Natural killer cell treated with Interleukin-12 subunit alpha and Interleukin-12 subunit beta and Interleukin-15 and Interleukin-18, amount 100 ng/mL, for 72 hours (primary cell): ENCODE data around the gene NSL1. TPM values are rescaled to one million over a fixed set of nuclear protein-coding genes. Genes with fewer than 3 reads are reported as not detected.
A peak's percentile ranks its signal among the peaks of the same experiment; 100 is the strongest.

Experiments used
- ATAC-seq, 2 donors: fragments of 150-1000 bp; cut with Tn5 transposase in 1 of 2; sonication (Bioruptor Pico), chemical (Tn5 transposase) in 1 of 2; 2 replicates each; pipeline ENCODE4 v1.10.0; 2021
- DNase-seq: peaks from one replicate; pipeline ENCODE4 v3.0.0; 2022; ENCODE audit warnings: low spot score
- H3K27ac Mint-ChIP-seq, 2 donors: 1 replicate in 1 of 2; 2 replicates in 1 of 2; pipeline ENCODE4 v1.8.0; 2022; ENCODE audit warnings: mixed read lengths in 2 of 2, mild to moderate bottlenecking in 1 of 2, moderate library complexity in 1 of 2
- H3K27me3 Mint-ChIP-seq, 2 donors: 1 replicate in 1 of 2; 2 replicates in 1 of 2; pipeline ENCODE4 v1.8.0; 2022; ENCODE audit warnings: mixed read lengths in 2 of 2
- H3K36me3 Mint-ChIP-seq: one replicate; pipeline ENCODE4 v1.8.0; 2022; ENCODE audit warnings: mixed read lengths
- H3K4me1 Mint-ChIP-seq, 2 donors: 1 replicate in 1 of 2; 2 replicates in 1 of 2; pipeline ENCODE4 v1.8.0; 2022; ENCODE audit warnings: low read depth in 2 of 2, mixed read lengths in 2 of 2, mild to moderate bottlenecking in 1 of 2
- H3K4me3 Mint-ChIP-seq: one replicate; pipeline ENCODE4 v1.8.0; 2022; ENCODE audit warnings: mixed read lengths
- H3K9me3 Mint-ChIP-seq: 2 replicates; pipeline ENCODE4 v1.8.0; 2022; ENCODE audit warnings: mixed read lengths
- total RNA-seq, 2 donors: library from RNA; stranded (reverse); gene quantifications; one replicate each; pipeline ENCODE4 v1.2.3, GENCODE V29; 2022

NSL1 gene
- total RNA-seq, 2 donors from 2014 or later, result 27.7 to 44.7 TPM

DNA sequence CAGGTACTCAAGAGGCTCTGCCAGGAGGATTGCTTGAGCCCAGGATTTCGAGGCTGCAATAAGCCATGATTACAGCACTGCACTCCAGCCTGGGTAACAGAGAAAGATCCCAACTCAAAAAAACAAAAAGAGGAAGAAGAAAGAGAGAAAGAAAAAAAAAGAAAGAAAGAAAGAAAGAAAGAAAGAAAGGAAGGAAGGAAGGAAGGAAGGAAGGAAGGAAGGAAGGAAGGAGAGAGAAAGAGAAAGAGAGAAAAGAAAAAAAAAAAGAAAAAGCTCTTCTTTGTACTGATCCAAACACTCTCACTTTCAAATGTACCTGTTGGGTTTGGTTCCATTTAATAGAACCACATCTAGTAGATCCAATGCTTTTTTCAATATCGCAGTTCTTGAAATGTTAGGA lies 103.8 kb downstream of the NSL1 start:
- Mint-ChIP-seq H3K27me3 (peaks cover 27 to 29% of the 10 kb centered on the region in 2 donors), H3K4me3 (no peak overlapping the region), H3K9me3 (peaks cover 3% of the 10 kb centered on the region), H3K36me3 (peaks cover 32% of the 10 kb centered on the region), H3K27ac (peak overlapping the region in 1 of 2 donors; percentile 34), H3K4me1 (peaks cover 35 to 50% of the 10 kb centered on the region in 2 donors)
- ATAC-seq (no peak), DNase-seq (no peak)

DNA sequence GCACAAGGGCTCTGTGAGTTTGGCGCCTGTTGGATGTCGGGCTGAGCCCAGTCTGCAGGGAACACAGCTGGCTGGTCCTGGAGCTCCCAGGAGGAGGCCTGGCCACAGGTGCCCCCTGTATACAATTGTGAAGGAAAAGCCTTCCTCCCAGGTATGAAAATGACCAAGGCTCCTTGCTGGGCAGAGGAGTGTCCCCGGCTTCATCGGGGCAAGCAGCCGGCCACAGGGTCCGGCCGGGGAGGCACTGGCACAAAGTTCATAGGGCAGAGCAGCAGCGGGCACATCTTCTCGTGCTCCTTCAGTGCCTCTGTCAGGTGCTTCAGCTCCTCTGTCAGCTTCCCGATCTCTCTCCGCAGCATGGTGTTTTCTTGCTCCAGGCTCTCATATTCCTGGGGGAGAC lies 105.0 kb downstream of the NSL1 start:
- Mint-ChIP-seq H3K4me3 (no peak overlapping the region), H3K27ac (no peak overlapping the region), H3K27me3 (peaks cover 22 to 30% of the 10 kb centered on the region in 2 donors), H3K4me1 (peaks cover 38 to 53% of the 10 kb centered on the region in 2 donors), H3K36me3 (peaks cover 28% of the 10 kb centered on the region), H3K9me3 (peaks cover 3% of the 10 kb centered on the region)
- DNase-seq (no peak), ATAC-seq (no peak)

DNA sequence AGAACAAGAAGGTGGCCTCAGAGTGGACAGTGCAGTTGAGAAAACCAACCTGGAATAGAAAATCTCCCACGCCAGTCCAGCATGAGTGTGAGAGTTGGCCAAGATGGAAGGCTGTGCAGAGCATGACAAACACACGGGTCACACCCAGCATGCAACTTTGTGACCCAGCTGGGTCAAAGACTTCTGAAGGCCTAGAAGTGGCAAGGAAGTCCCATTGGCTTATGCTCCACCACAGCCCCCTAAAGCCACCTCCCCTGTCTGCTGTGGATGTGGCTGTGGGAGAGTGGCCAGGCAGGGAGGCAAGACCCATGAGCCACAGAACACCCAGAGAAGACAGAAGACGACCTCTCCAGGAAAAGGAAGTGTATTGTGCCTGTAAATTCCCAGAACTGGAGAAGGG lies 105.5 kb downstream of the NSL1 start:
- no peak for ATAC-seq
- H3K27me3 Mint-ChIP-seq, result peaks cover 18 to 32% of the 10 kb centered on the region in 2 donors
- H3K27ac Mint-ChIP-seq, result peak overlapping the region in 1 of 2 donors; percentile 32
- H3K4me1 Mint-ChIP-seq, result peaks cover 42 to 52% of the 10 kb centered on the region in 2 donors
- DNase-seq, result no peak
- H3K36me3 Mint-ChIP-seq, result peaks cover 24% of the 10 kb centered on the region
- peaks cover 3% of the 10 kb centered on the region for H3K9me3 Mint-ChIP-seq
- H3K4me3 Mint-ChIP-seq, result peak overlapping the region; percentile 14

DNA sequence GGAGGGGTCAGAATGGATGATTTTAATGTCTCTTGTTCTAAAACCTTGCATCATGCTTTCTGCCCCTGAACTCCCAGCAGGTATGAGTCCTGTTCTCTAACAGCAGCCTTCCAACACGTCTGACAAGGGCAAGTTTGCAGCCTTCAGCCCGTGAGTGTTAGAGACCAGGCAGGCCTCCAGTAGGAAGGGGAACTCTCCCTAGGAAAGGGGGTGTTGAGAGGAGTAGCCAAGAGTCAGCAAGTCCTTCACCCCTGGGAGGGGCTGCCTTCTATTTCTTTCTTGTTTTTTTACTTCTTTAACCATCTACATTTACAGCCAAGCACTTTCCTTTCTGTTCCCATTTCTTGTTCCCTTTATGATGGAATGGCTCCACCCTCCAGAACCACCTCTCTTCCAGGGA lies 106.1 kb downstream of the NSL1 start:
- Mint-ChIP-seq H3K36me3 (peaks cover 24% of the 10 kb centered on the region), H3K27me3 (peaks cover 16 to 35% of the 10 kb centered on the region in 2 donors), H3K4me1 (peaks cover 47 to 55% of the 10 kb centered on the region in 2 donors), H3K27ac (peak overlapping the region in 1 of 2 donors; percentile 32), H3K9me3 (peaks cover 3% of the 10 kb centered on the region), H3K4me3 (peak overlapping the region; percentile 14)
- DNase-seq (no peak), ATAC-seq (no peak)

DNA sequence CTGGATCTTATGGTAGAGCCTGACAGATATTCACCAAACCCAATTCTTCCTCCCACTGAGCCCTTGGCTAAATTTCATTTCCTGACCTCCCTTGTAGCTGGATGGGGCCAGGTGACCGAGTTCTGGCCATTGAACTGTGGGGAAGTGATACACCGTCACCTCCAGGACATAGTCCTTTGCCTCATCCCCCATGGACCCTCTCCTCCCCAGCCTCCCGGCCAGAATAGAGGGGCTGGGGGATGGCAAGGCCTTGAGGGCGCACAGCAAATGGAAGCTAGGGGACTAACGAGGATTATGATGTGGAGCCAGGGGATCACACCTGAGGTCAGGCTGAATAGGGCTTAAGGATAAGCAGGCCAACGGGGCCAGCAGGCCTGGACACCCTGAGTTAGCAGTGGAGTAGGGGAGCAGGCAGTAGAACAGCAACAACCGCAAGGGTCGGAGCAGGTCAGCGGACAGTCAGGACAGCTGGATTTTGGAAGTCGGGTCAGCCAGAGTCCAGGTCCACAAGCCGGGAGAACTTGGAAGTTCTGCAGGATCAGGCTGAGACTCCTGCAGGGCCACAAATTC lies 107.0 kb downstream of the NSL1 start:
- Mint-ChIP-seq H3K27ac (peak overlapping the region; percentile 89 to 97), H3K4me1 (peaks cover 52 to 60% of the 10 kb centered on the region in 2 donors), H3K4me3 (no peak overlapping the region), H3K27me3 (peaks cover 16 to 40% of the 10 kb centered on the region in 2 donors), H3K36me3 (peaks cover 24% of the 10 kb centered on the region), H3K9me3 (peaks cover 3% of the 10 kb centered on the region)
- DNase-seq (no peak), ATAC-seq (no peak)

DNA sequence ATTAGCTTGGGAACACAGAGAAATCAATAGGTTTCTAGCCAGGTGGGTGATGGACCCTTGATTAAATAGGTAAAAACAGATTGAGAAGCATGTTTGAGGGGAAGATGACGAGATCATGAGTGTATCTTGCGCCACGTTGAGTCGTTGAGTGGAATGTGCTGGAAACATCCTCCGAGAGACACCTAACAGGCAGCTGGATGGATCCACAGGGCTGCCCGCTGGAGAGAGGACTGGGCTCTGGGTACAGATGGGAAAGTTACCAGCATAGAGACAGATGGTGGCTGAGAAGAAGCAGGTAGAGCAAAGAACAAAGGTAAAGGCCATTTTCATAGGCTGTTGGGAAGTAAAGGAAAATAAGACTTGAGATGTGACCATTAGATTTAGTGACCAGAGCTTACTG lies 107.5 kb downstream of the NSL1 start:
- H3K27me3 Mint-ChIP-seq, result peaks cover 21 to 44% of the 10 kb centered on the region in 2 donors
- DNase-seq (no peak), ATAC-seq (no peak)
- H3K9me3 Mint-ChIP-seq, result peaks cover 3% of the 10 kb centered on the region
- H3K4me1 Mint-ChIP-seq, result peaks cover 56 to 65% of the 10 kb centered on the region in 2 donors
- H3K4me3 Mint-ChIP-seq, result peak overlapping the region; percentile 79
- peak overlapping the region; percentile 89 to 97 for H3K27ac Mint-ChIP-seq
- H3K36me3 Mint-ChIP-seq, result peaks cover 24% of the 10 kb centered on the region

DNA sequence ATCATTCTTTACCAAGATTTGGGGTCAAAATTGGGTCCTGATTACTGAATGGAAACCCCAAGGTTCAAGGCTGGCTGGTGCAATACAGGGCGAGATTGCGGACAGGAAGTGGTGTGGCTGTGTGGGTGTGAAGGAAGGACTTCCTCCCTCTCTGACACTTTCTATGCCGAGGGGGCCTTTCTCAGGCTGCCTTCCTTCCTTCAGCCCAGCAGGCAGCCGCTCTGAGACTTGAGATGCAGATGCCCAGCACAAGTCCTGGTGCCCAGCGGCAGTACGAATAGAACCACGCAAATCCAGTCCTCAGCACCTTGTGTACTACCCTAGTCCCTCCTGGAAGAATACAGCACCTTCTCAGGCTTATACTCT lies 108.2 kb downstream of the NSL1 start:
- Mint-ChIP-seq H3K4me3 (peak overlapping the region; percentile 79), H3K9me3 (peaks cover 3% of the 10 kb centered on the region), H3K4me1 (peaks cover 56 to 71% of the 10 kb centered on the region in 2 donors), H3K27me3 (peaks cover 22 to 44% of the 10 kb centered on the region in 2 donors), H3K36me3 (peaks cover 24% of the 10 kb centered on the region), H3K27ac (peak overlapping the region; percentile 89 to 97)
- ATAC-seq, result peak; percentile 92 to 93
- peak; percentile 93 for DNase-seq

DNA sequence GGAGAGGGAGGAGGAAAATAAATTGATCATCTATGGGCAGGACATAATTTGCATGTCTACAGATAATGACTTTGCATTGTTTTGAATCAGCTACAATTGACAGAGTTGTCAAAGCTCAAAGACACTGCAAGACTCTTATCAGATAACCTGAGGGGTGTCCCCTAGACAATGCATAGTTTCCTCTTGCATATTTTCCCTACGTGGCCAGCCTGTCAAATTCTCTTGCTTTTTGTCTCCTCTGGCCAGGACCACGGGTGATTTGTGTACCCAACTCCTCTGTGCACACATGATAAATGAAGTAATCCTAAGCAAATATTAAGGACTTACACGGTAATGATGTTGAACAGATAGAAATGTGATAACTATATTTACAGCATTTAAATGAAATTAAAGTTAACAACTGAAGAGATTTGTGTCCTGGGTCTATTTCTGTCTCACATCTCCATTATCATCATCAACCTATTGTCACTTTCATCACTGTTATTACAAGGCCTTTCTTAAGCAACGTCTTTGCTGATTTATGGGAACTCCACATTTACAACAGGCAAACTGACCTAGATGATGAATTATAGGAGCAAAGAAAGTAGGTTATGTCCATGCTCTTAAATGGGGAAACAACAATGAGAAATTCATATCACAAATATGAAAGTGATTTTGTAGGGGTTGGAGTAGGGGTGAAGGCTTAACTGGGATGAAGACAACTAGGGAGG lies 110.7 kb downstream of the NSL1 start:
- DNase-seq (no peak), ATAC-seq (no peak)
- Mint-ChIP-seq H3K4me1 (peaks cover 49 to 68% of the 10 kb centered on the region in 2 donors), H3K9me3 (peaks cover 3% of the 10 kb centered on the region), H3K36me3 (peaks cover 10% of the 10 kb centered on the region), H3K27ac (peak overlapping the region; percentile 23 to 68), H3K4me3 (peak overlapping the region; percentile 58), H3K27me3 (peaks cover 19 to 42% of the 10 kb centered on the region in 2 donors)

DNA sequence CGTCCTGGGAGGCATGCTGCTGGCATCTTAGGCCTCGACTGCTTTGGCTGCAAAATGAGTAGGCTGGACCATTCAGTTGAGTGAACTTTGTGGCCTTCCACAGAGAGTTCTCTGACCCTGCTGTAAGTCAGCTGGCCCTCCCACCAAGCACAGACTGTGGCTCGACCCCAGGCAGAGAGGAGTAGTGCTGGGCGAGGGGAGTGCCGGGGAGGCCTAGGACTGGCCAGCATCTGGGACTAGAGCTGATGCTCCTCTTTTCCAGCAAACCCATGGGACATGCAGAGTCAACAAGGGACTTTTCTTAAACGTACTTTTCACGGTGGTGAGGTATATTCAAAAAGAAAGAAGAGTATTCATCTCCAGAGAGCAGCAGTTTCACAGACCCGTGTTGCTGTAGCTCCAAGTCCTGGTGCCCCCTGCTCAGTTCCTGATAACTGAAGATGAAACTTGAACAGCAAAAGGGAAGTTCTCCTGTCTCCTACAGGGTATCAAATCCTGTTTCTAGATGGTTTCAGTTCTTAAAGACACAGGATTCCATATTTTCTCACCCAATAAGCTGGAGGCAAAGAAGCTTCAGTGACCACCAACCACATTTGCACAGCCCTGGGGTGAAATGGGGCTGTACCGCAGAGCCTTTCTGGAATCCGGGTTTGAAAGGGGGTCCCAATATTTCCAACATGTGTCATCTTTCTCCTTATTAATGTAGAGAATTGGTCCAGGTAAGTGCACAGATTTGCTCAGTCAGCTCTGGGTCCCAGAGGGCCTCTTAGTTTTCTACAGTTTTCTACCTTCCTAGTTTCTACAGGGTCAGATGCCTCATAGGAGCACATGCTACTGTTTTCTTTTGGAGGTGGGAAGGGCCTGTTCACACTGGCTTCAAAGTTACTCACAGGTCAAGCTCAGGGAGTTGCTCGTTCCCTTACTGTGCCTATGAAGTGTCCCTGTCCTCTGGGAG lies 112.8 kb downstream of the NSL1 start:
- Mint-ChIP-seq H3K4me3 (peak overlapping the region; percentile 27), H3K36me3 (peaks cover 1% of the 10 kb centered on the region)
- ATAC-seq, result peak; percentile 41 to 72

DNA sequence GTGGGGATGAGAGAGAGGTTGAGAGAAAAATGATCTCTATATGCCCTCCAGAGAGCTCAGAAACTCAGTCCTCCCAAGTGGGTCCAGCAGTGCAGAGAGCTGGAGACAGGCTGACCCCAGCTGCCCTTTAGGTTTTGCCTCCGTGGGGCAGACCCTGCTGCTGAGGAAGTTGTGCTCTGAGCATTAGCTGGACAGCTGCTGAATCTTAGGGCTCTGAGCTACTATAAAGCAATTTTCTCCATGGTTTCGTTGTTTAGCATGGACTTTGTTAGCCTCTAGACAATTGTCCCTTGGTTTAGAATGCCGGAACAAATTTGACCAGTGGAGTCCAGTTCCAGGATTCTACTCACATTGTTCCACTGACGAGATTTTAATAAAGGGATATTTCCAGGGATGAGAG lies 114.0 kb downstream of the NSL1 start:
- Mint-ChIP-seq H3K4me1 (peaks cover 28 to 43% of the 10 kb centered on the region in 2 donors), H3K27me3 (peaks cover 13 to 35% of the 10 kb centered on the region in 2 donors), H3K4me3 (peak overlapping the region; percentile 12), H3K27ac (peak overlapping the region; percentile 56 to 58), H3K9me3 (no peaks in the 10 kb centered on the region), H3K36me3 (no peaks in the 10 kb centered on the region)
- no peak for ATAC-seq
- DNase-seq, result no peak

More for the DNA sequence above, 112.8 kb downstream of the NSL1 start:
- Mint-ChIP-seq H3K9me3 (no peaks in the 10 kb centered on the region), H3K27ac (peak overlapping the region; percentile 18 to 56), H3K4me1 (peaks cover 40 to 55% of the 10 kb centered on the region in 2 donors), H3K27me3 (peaks cover 15 to 35% of the 10 kb centered on the region in 2 donors)
- DNase-seq, result no peak

DNA sequence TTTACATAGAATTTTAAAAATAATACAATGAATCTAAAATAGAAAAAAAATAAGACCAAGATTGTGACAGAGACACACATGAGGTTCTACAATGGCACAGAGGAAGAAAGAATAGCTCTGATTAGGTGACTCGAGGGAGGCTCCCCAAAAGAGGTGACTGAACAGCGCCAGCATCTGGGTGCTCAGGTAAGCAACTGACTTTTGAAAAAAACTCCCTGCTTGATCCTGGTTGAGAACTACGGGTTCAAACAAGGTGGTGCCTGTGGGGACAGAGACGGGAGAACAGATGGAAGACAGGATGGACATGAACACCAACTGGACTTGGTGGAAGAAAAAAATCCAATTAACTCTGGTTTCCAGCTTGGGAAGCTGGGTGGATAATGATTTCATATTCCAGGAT lies 114.4 kb downstream of the NSL1 start:
- H3K4me3 Mint-ChIP-seq, result no peak overlapping the region
- peak overlapping the region; percentile 56 to 58 for H3K27ac Mint-ChIP-seq
- H3K27me3 Mint-ChIP-seq, result peaks cover 13 to 36% of the 10 kb centered on the region in 2 donors
- DNase-seq, result no peak
- no peaks in the 10 kb centered on the region for H3K36me3 Mint-ChIP-seq
- peaks cover 25 to 39% of the 10 kb centered on the region in 2 donors for H3K4me1 Mint-ChIP-seq
- H3K9me3 Mint-ChIP-seq, result no peaks in the 10 kb centered on the region
- ATAC-seq, result no peak
